IPS DF 6.9 (cell line): ENCODE results near the gene PRKAR1B.

Experiments
- DNase-seq: peaks from one replicate; pipeline ENCODE4 v3.0.0-alpha.2; 2013; ENCODE audit warnings: low read depth, low spot score
- H3K27ac ChIP-seq: one replicate; pipeline ENCODE4 v1.5.1; 2013; ENCODE audit warnings: low read length, control low read depth
- H3K27me3 ChIP-seq: 2 replicates; pipeline ENCODE4 v1.6.1; 2013; ENCODE audit warnings: mild to moderate bottlenecking, low read length; ENCODE audit not compliant: control insufficient read depth, insufficient read depth
- H3K36me3 ChIP-seq: 2 replicates; pipeline ENCODE4 v1.6.1; 2013; ENCODE audit warnings: low read length; ENCODE audit not compliant: control insufficient read depth, insufficient read depth
- H3K4me1 ChIP-seq: 2 replicates; pipeline ENCODE4 v1.6.1; 2013; ENCODE audit warnings: low read length; ENCODE audit not compliant: control insufficient read depth, insufficient read depth
- H3K4me3 ChIP-seq: 2 replicates; pipeline ENCODE4 v1.5.1; 2013; ENCODE audit warnings: mild to moderate bottlenecking, low read length
- H3K9me3 ChIP-seq: 2 replicates; pipeline ENCODE4 v1.6.1; 2013; ENCODE audit warnings: low read length, inconsistent platforms; ENCODE audit not compliant: control insufficient read depth, insufficient read depth
- WGBS: extraction: QIAGEN DNeasy Blood & Tissue Kit; methylation state at CpG from one replicate; pipeline ENCODE4 v1.1.7; 2013; ENCODE audit warnings: mixed read lengths, missing lambda C conversion rate; ENCODE audit not compliant: insufficient read length, insufficient coverage; 5-methylcytosine and 5-hydroxymethylcytosine counted together

Gene PRKAR1B

GRCh38 chr7:542713-543500 lies 184.2 kb downstream of the PRKAR1B start:
- DNase-seq, result no peak
- no peaks in the 10 kb centered on the region for H3K4me1 ChIP-seq

DNA sequence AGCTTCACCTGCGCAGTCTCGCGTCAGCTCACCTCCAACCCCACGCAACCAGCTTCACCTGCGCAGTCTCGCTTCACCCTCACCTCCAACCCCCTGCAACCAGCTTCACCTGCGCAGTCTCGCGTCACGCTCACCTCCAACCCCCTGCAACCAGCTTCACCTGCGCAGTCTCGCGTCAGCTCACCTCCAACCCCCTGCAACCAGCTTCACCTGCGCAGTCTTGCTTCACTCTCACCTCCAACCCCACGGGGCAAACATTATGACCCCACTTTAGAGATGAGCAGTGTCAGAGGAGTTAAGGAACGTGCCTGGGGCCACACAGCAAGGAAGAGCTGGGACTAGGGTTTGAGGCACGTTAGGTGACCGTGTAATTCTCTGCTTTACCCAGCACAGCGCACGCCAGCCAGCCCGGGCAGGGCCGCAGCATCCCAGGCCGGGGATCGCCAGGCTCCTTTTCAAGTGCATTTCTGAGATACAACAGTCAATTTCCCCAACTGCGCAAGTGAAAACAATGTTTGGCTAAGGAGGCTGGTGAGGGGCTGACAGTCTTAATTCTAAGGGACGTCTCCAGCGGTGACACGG lies 184.9 kb downstream of the PRKAR1B start:
- Histone ChIP-seq H3K9me3 (no peaks in the 10 kb centered on the region), H3K4me1 (no peaks in the 10 kb centered on the region), H3K36me3 (no peaks in the 10 kb centered on the region), H3K27me3 (no peaks in the 10 kb centered on the region), H3K4me3 (no peak overlapping the region), H3K27ac (no peak overlapping the region)
- WGBS, result no CpG with 5 or more reads among the region's 28 CpGs
- no peak for DNase-seq

More at GRCh38 chr7:542713-543500, 184.2 kb downstream of the PRKAR1B start:
- Histone ChIP-seq H3K4me3 (no peak overlapping the region), H3K36me3 (no peaks in the 10 kb centered on the region), H3K9me3 (no peaks in the 10 kb centered on the region), H3K27ac (no peak overlapping the region), H3K27me3 (no peaks in the 10 kb centered on the region)
- WGBS, result no CpG with 5 or more reads among the region's 27 CpGs

- no peak for DNase-seq
- Histone ChIP-seq H3K4me1 (no peaks in the 10 kb centered on the region), H3K9me3 (no peaks in the 10 kb centered on the region), H3K36me3 (no peaks in the 10 kb centered on the region), H3K27me3 (no peaks in the 10 kb centered on the region), H3K27ac (no peak overlapping the region), H3K4me3 (no peak overlapping the region)
- no CpG with 5 or more reads among the region's 17 CpGs for WGBS
These were observed 185.4 kb downstream of the PRKAR1B start for GRCh38 chr7:541661-542060.

- no peaks in the 10 kb centered on the region for H3K4me1 ChIP-seq
- H3K27ac ChIP-seq, result no peak overlapping the region
- no peaks in the 10 kb centered on the region for H3K9me3 ChIP-seq
- H3K27me3 ChIP-seq, result no peaks in the 10 kb centered on the region
- H3K36me3 ChIP-seq, result no peaks in the 10 kb centered on the region
- H3K4me3 ChIP-seq, result no peak overlapping the region
- no CpG with 5 or more reads among the region's 12 CpGs for WGBS
- no peak for DNase-seq
These were observed 186.1 kb downstream of the PRKAR1B start for GRCh38 chr7:540997-541396.

GRCh38 chr7:540579-540978 lies 186.5 kb downstream of the PRKAR1B start:
- no CpG with 5 or more reads among the region's 14 CpGs for WGBS
- Histone ChIP-seq H3K4me1 (no peaks in the 10 kb centered on the region), H3K9me3 (no peaks in the 10 kb centered on the region), H3K4me3 (no peak overlapping the region), H3K27me3 (no peaks in the 10 kb centered on the region), H3K36me3 (no peaks in the 10 kb centered on the region), H3K27ac (no peak overlapping the region)
- no peak for DNase-seq

DNA sequence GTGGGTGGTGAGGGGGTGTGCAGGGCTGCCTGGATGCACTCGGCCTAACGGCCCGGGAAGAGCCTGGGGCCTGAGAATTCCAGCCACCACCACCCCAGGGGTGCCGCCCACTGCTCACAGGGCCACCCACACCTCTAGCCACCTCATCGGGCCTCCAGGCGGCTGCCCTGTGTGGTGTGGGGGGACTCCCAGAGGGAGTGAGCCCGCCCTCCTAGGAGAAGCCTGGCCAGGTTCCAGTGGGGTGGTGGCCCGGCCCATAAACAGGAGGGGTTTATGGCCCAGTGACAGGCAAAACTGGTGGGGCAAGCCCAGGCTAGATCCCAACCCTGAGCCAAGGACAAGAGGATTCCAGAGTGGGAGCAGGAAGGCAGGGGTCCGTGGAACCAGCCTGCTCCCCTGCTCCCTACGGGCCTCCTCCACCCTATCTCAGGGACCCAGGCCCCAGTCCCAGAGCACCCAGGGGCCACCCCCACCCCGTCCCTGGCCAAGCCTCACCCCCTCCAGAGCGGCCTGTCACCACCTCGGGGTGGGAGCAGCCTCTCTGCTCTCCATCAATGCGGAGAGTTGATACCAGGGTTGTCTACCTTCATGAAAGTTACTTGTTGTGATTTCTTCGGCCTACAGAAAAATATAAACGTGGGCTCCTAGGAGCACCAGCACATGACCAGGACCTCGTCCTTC lies 187.2 kb downstream of the PRKAR1B start:
- Histone ChIP-seq H3K9me3 (no peaks in the 10 kb centered on the region), H3K4me1 (no peaks in the 10 kb centered on the region), H3K36me3 (no peaks in the 10 kb centered on the region), H3K4me3 (no peak overlapping the region), H3K27ac (no peak overlapping the region), H3K27me3 (no peaks in the 10 kb centered on the region)
- no peak for DNase-seq
- no CpG with 5 or more reads among the region's 17 CpGs for WGBS

DNA sequence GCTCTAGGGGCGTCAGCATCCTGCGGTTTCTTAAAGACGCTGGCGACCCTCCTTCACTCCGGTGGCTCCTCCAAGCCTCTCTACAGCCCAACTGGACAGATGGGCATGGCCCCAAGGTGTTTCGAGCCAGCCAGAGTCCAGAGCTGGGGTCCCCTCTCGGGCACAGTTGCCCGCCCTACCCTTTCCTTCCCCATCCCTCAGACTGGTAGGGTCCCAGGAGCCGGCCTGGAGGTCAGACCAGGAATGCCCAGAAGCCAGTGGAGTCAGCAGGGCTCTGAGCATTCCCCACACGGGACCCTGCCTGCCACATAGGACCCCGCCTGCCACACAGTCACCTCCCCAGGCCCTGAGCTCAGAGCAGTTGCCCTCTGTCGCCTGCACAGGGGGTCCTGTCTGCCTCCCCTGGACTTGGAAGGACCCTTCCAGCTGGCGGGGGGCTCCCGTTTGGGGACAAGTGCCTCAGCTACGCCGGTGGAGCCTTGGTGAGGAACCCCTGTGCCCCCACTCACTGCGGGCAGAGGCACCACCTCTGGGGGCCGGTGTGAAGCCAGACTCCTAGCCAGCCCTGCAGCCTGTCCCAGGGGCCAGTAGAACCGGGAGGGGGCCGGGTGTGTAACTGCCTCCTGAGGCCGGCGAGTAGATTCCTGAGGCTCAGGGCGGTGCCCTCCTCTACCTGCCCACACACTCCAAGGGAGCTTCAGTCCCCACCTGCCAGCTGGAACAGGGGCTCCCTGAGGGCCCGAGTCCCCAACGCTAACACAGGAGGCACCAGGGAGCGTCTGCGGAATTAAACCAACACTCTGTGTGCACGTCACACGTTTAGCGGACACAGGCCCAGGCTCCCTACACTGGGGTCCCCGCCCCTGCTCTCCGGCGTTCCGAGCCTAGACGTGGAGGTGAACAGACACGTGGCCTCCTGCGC lies 188.1 kb downstream of the PRKAR1B start:
- H3K4me1 ChIP-seq, result no peaks in the 10 kb centered on the region
- WGBS, result no CpG with 5 or more reads among the region's 37 CpGs
- H3K27me3 ChIP-seq, result no peaks in the 10 kb centered on the region
- no peak overlapping the region for H3K27ac ChIP-seq
- DNase-seq, result no peak
- no peak overlapping the region for H3K4me3 ChIP-seq
- no peaks in the 10 kb centered on the region for H3K9me3 ChIP-seq
- no peaks in the 10 kb centered on the region for H3K36me3 ChIP-seq

DNA sequence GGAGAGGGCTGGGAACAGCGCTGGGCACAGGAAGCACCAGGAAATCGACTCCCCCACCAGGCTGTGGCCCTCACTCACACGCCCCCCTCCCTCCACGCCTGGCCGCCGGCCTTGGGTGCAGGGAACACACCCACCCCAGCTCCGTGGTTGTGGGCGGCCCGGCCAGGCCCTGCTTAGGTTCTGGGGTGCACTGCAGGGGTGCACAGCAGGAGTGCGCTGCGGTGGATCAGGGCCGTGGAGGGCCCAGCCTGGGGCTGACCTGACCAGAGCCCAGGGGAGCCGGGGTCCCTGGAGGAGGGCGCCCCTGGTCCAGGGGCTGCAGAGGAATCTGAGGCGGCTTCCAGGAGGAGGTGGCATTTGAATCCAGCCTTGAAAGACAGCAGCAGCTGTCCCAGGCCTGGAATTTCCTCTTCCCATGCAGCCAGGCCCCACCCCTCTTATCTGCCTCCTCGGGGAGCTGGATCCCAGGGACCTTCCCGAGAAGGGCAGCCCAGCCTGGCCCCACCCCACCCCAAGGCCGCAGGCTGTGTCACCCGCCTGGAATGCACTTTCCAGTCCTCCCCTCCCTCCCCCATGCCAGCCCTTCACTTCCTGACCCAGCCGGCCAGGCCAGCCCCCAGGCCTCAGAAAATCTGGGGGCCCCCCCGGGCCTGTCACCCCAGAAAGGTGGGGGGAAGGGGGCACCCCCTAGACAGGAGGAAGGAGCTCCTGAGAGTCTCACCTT lies 189.0 kb downstream of the PRKAR1B start:
- WGBS, result no CpG with 5 or more reads among the region's 21 CpGs

GRCh38 chr7:536231-536630 lies 190.8 kb downstream of the PRKAR1B start:
- H3K4me3 ChIP-seq, result no peak overlapping the region
- WGBS, result no CpG with 5 or more reads among the region's 12 CpGs
- no peaks in the 10 kb centered on the region for H3K27me3 ChIP-seq
- H3K4me1 ChIP-seq, result no peaks in the 10 kb centered on the region
- no peak for DNase-seq
- H3K27ac ChIP-seq, result no peak overlapping the region
- H3K9me3 ChIP-seq, result no peaks in the 10 kb centered on the region
- H3K36me3 ChIP-seq, result no peaks in the 10 kb centered on the region

More for the DNA sequence above, 189.0 kb downstream of the PRKAR1B start:
- Histone ChIP-seq H3K4me3 (no peak overlapping the region), H3K4me1 (no peaks in the 10 kb centered on the region), H3K36me3 (no peaks in the 10 kb centered on the region), H3K27ac (no peak overlapping the region), H3K9me3 (no peaks in the 10 kb centered on the region), H3K27me3 (no peaks in the 10 kb centered on the region)
- DNase-seq, result no peak
